IMR-90 (cell line): ENCODE data around the gene ASPA. TPM values are rescaled to one million over a fixed set of nuclear protein-coding genes. Genes with fewer than 3 reads are reported as not detected.

ENCODE experiments used
- ATAC-seq: fragments of 200-7000 bp; cut with Tn5 transposase; 2 replicates; pipeline ENCODE4 v1.9.1; 2020; ENCODE audit warnings: low read depth, mild to moderate bottlenecking, moderate library complexity
- BruUV-seq: library from RNA; stranded (reverse); fragments of 400-500 nt; replicated peaks from 2 replicates; lab custom pipeline; 2021; lab: Mats Ljungman, UMichigan
- CTCF ChIA-PET: fragments of 300-600 bp; formaldehyde crosslinking; extraction: SDS; loops from one replicate; lab custom pipeline; 2021; ENCODE audit warnings: antibody characterized with exemption; lab: Yijun Ruan, JAX
- POLR2A ChIA-PET: fragments of 300-600 bp; sonication (Branson Sonifier 250); formaldehyde crosslinking; loops from one replicate; lab custom pipeline; 2022; ENCODE audit warnings: antibody characterized with exemption; ENCODE audit not compliant: unreplicated experiment; lab: Charles Lee
- DNase-seq: peaks from one replicate; pipeline ENCODE4 v3.0.0; 2013
- H2AFZ ChIP-seq: replicated peaks from 2 replicates; pipeline ENCODE3; 2013; ENCODE audit warnings: low read length, mild to moderate bottlenecking; ENCODE audit not compliant: poor library complexity
- H2AK5ac ChIP-seq: 2 replicates; pipeline ENCODE4 v1.6.1; 2013; ENCODE audit warnings: low read depth, low read length, inconsistent platforms
- H2AK9ac ChIP-seq: replicated peaks from 2 replicates; pipeline ENCODE3; 2013; ENCODE audit warnings: mild to moderate bottlenecking, low read depth, low read length, moderate library complexity; ENCODE audit not compliant: poor library complexity
- H2BK120ac ChIP-seq: 2 replicates; pipeline ENCODE4 v1.6.1; 2013; ENCODE audit warnings: low read depth, low read length, inconsistent platforms
- H2BK15ac ChIP-seq: 3 replicates; pipeline ENCODE4 v1.6.1; 2013; ENCODE audit warnings: low read depth, low read length, inconsistent platforms
- H2BK20ac ChIP-seq: 2 replicates; pipeline ENCODE4 v1.6.1; 2013; ENCODE audit warnings: low read depth, mild to moderate bottlenecking, inconsistent platforms, low read length, moderate library complexity
- H2BK5ac ChIP-seq: 2 replicates; pipeline ENCODE4 v1.6.1; 2013; ENCODE audit warnings: mild to moderate bottlenecking, low read depth, low read length, inconsistent platforms; ENCODE audit not compliant: poor library complexity, severe bottlenecking
- H3K14ac ChIP-seq: replicated peaks from 2 replicates; pipeline ENCODE4 v1.6.1; 2013; ENCODE audit warnings: low read depth, low read length, inconsistent platforms
- H3K18ac ChIP-seq: 2 replicates; pipeline ENCODE4 v1.6.1; 2013; ENCODE audit warnings: low read depth, low read length, control low read depth
- H3K23ac ChIP-seq: 2 replicates; pipeline ENCODE4 v1.6.1; 2013; ENCODE audit warnings: low read depth, low read length, inconsistent platforms
- H3K27ac ChIP-seq: 2 replicates; pipeline ENCODE4 v1.5.1; 2013; ENCODE audit warnings: mild to moderate bottlenecking, control low read depth, low read length; ENCODE audit not compliant: insufficient read depth
- H3K27me3 ChIP-seq: 2 replicates; pipeline ENCODE4 v1.6.1; 2013; ENCODE audit warnings: low read length; ENCODE audit not compliant: control insufficient read depth, insufficient read depth
- H3K36me3 ChIP-seq: 2 replicates; pipeline ENCODE4 v1.6.1; 2013; ENCODE audit warnings: low read length, mixed read lengths; ENCODE audit not compliant: control insufficient read depth, insufficient read depth
- H3K4ac ChIP-seq: 2 replicates; pipeline ENCODE4 v1.6.1; 2013; ENCODE audit warnings: low read depth, low read length, inconsistent platforms
- H3K4me1 ChIP-seq: 2 replicates; pipeline ENCODE4 v1.6.1; 2013; ENCODE audit warnings: low read length, mixed read lengths; ENCODE audit not compliant: control insufficient read depth, insufficient read depth
- H3K4me2 ChIP-seq: 2 replicates; pipeline ENCODE4 v1.6.1; 2013; ENCODE audit warnings: low read depth, mild to moderate bottlenecking, control low read depth, low read length, moderate library complexity
- H3K4me3 ChIP-seq: 2 replicates; pipeline ENCODE4 v1.5.1; 2013; ENCODE audit warnings: low read depth, mild to moderate bottlenecking, control low read depth, low read length, moderate library complexity; ENCODE audit not compliant: insufficient read depth
- H3K56ac ChIP-seq: 2 replicates; pipeline ENCODE4 v1.6.1; 2013; ENCODE audit warnings: low read length, inconsistent platforms; ENCODE audit not compliant: insufficient read depth; ENCODE audit errors: extremely low read depth
- H3K79me1 ChIP-seq, 2 experiments: 2 replicates each; pipeline ENCODE4 v1.6.1; 2013; ENCODE audit warnings: low read length in 2 of 2, inconsistent platforms in 1 of 2, low read depth in 1 of 2
- H3K9ac ChIP-seq: 2 replicates; pipeline ENCODE4 v1.6.1; 2013; ENCODE audit warnings: low read depth, low read length, control low read depth
- H3K9me1 ChIP-seq: 2 replicates; pipeline ENCODE4 v1.6.1; 2013; ENCODE audit warnings: low read length, inconsistent platforms; ENCODE audit not compliant: insufficient read depth
- H3K9me3 ChIP-seq: 2 replicates; pipeline ENCODE4 v1.6.1; 2013; ENCODE audit warnings: low read length; ENCODE audit not compliant: control insufficient read depth, insufficient read depth
- H4K20me1 ChIP-seq: 2 replicates; pipeline ENCODE4 v1.6.1; 2013; ENCODE audit warnings: low read length, inconsistent platforms; ENCODE audit not compliant: insufficient read depth
- H4K5ac ChIP-seq: 2 replicates; pipeline ENCODE4 v1.6.1; 2013; ENCODE audit warnings: mild to moderate bottlenecking, low read depth, low read length, control low read depth
- H4K8ac ChIP-seq, 2 experiments: 2 replicates each; pipeline ENCODE4 v1.6.1; 2013; ENCODE audit warnings: low read depth in 2 of 2, low read length in 2 of 2, control low read depth in 1 of 2, inconsistent platforms in 1 of 2
- H4K91ac ChIP-seq: 2 replicates; pipeline ENCODE4 v1.6.1; 2013; ENCODE audit warnings: low read depth, low read length, inconsistent platforms; ENCODE audit not compliant: insufficient read depth
- CTCF ChIP-seq: conservative IDR thresholded peaks from 2 replicates; pipeline ENCODE4 v1.5.1; 2012; ENCODE audit warnings: mild to moderate bottlenecking, low read depth, low read length, improper control_type of control experiment
- WGBS, 2 experiments: methylation state at CpG; one replicate each; pipeline versions ENCODE4 v1.1.5 to v1.1.7; 2013; ENCODE audit warnings: missing lambda C conversion rate in 2 of 2; ENCODE audit not compliant: insufficient read length in 1 of 2; ENCODE audit errors: extremely low coverage in 2 of 2; 5-methylcytosine and 5-hydroxymethylcytosine counted together
- dilution Hi-C: fragments of 300-500 bp; cut with HindIII; formaldehyde crosslinking; loops from one replicate; pipeline ENCODE4 v1.14.3; 2018; ENCODE audit warnings: low sequenced_read_pairs; ENCODE audit not compliant: unreplicated experiment
- in situ Hi-C: fragments of 300-500 bp; cut with MboI; formaldehyde crosslinking; loops from 3 replicates; pipeline ENCODE4 v1.14.3; 2019; ENCODE audit warnings: low sequenced_read_pairs, inconsistent platforms, mixed read lengths
- intact Hi-C: fragments of 100-400 bp; cut with micrococcal nuclease; formaldehyde crosslinking; loops from 2 replicates; pipeline ENCODE4 v1.10.0; 2022
- polyA plus RNA-seq, 3 experiments: library from polyadenylated mRNA; depleted of rRNA; stranded (reverse); fragments of >200 nt; gene quantifications; 2 replicates each; pipeline ENCODE4 v1.2.3, GENCODE V29; 2012; ENCODE audit warnings: low replicate concordance in 1 of 3
- total RNA-seq: library from RNA; depleted of rRNA; stranded (reverse); fragments of >200 nt; gene quantifications from 2 replicates; pipeline ENCODE4 v1.2.3, GENCODE V29; 2012

ASPA gene
- total and polyA plus RNA-seq, 2 of the 4 experiments (the other 2 are of a cell fraction) = 0.02 TPM; not detected in 1

GRCh38 chr17:3485481-3486068 lies 9.8 kb downstream of the ASPA start:
- Histone ChIP-seq H2BK20ac (no peak overlapping the region), H2BK5ac (no peak overlapping the region), H3K4me3 (no peak overlapping the region), H3K4me1 (no peaks in the 10 kb centered on the region), H4K5ac (no peak overlapping the region), H3K9me1 (no peaks in the 10 kb centered on the region), H3K79me1 (no peaks in the 10 kb centered on the region), H2AK5ac (no peak overlapping the region), H3K23ac (no peak overlapping the region), H3K14ac (no peak overlapping the region), H3K4me2 (no peak overlapping the region), H2AK9ac (no peak overlapping the region), H3K27ac (no peak overlapping the region), H3K36me3 (no peaks in the 10 kb centered on the region), H4K8ac (no peak overlapping the region), H2BK15ac (no peak overlapping the region), H2AFZ (no peak overlapping the region), H4K91ac (no peak overlapping the region), H3K18ac (no peak overlapping the region), H3K56ac (no peak overlapping the region), H3K4ac (no peak overlapping the region), H4K20me1 (no peaks in the 10 kb centered on the region), H3K9me3 (no peaks in the 10 kb centered on the region), H2BK120ac (no peak overlapping the region), H3K27me3 (no peaks in the 10 kb centered on the region), H3K9ac (no peak overlapping the region)
- dilution Hi-C loops = no loop called here
- ChIA-PET POLR2A (no interaction called here), CTCF (no interaction called here)
- in situ Hi-C loops = no loop called here
- ATAC-seq = no peak
- DNase-seq = no peak
- no TSS peak for BruUV-seq
- intact Hi-C loops = no loop called here
- no peak for TF ChIP-seq CTCF
- 80% methylated on average over 1 of the region's 8 CpGs; no CpG with 5 or more reads in 1 of the 2 experiments for WGBS, 2 experiments
